ENCODE results near the gene RXRG.
A peak's percentile ranks its signal among the peaks of the same experiment; 100 is the strongest.

- peak; percentile 87 for TF ChIP-seq CTCF (conservative IDR thresholded peaks at IDR 0.05; ENCODE audit: low read depth, low read length)
- no peak for TF ChIP-seq EZH2phosphoT487 (IDR thresholded peaks at IDR 0.05; ENCODE audit: borderline replicate concordance, low read length)
- no peak for TF ChIP-seq EZH2 (IDR thresholded peaks at IDR 0.05; ENCODE audit: low read length, unreplicated experiment)
Measured at GRCh38 chr1:165403835-165404482, 41.0 kb downstream of the RXRG start.
